MM.1S (cell line): ENCODE data around the gene ABCB6.

Experiments used
- DNase-seq: peaks from one replicate; pipeline ENCODE4 v3.0.0-alpha.2; 2015
- H2AFZ ChIP-seq: fragments of 300-600 bp; sonication (generic); 2 replicates; pipeline ENCODE4 v1.6.0; 2016; ENCODE audit warnings: antibody characterized with exemption, low read length
- H3F3A ChIP-seq: fragments of 300-600 bp; sonication (generic); 2 replicates; pipeline ENCODE4 v1.6.1; 2016; ENCODE audit warnings: mild to moderate bottlenecking, antibody characterized with exemption, low read length, moderate library complexity, mixed read lengths; ENCODE audit not compliant: insufficient read depth
- H3K27ac ChIP-seq: fragments of 300-600 bp; sonication (generic); 2 replicates; pipeline ENCODE4 v1.5.1; 2016; ENCODE audit warnings: mild to moderate bottlenecking, low read length
- H3K27me3 ChIP-seq: fragments of 300-600 bp; sonication (generic); replicated peaks from 2 replicates; pipeline ENCODE4 v1.6.0; 2016; ENCODE audit warnings: low read length; ENCODE audit not compliant: insufficient read depth
- H3K36me3 ChIP-seq: fragments of 300-600 bp; sonication (generic); replicated peaks from 2 replicates; pipeline ENCODE4 v1.6.1; 2016; ENCODE audit warnings: mild to moderate bottlenecking, low read length, mixed read lengths; ENCODE audit not compliant: insufficient read depth
- H3K4me1 ChIP-seq: fragments of 300-600 bp; sonication (generic); 2 replicates; pipeline ENCODE4 v1.6.1; 2016; ENCODE audit warnings: low read length, mixed read lengths
- H3K4me2 ChIP-seq: fragments of 300-600 bp; sonication (generic); 2 replicates; pipeline ENCODE4 v1.6.0; 2016; ENCODE audit warnings: low read depth, low read length
- H3K4me3 ChIP-seq: fragments of 300-600 bp; sonication (generic); 2 replicates; pipeline ENCODE4 v1.5.1; 2016; ENCODE audit warnings: low read length, mixed read lengths
- H3K79me2 ChIP-seq: fragments of 300-600 bp; sonication (generic); 2 replicates; pipeline ENCODE4 v1.6.1; 2016; ENCODE audit warnings: mixed run types, low read length, mixed read lengths
- H3K9ac ChIP-seq: fragments of 300-600 bp; sonication (generic); 2 replicates; pipeline ENCODE4 v1.6.1; 2016; ENCODE audit warnings: low read length, mixed read lengths
- H3K9me2 ChIP-seq: fragments of 300-600 bp; sonication (generic); replicated peaks from 2 replicates; pipeline ENCODE4 v1.6.1; 2016; ENCODE audit warnings: mild to moderate bottlenecking, low read length, mixed read lengths; ENCODE audit not compliant: insufficient read depth
- H3K9me3 ChIP-seq: fragments of 300-600 bp; sonication (generic); replicated peaks from 2 replicates; pipeline ENCODE4 v1.6.1; 2016; ENCODE audit warnings: mild to moderate bottlenecking, low read length, mixed read lengths; ENCODE audit not compliant: insufficient read depth
- H4K20me1 ChIP-seq: fragments of 300-600 bp; sonication (generic); 2 replicates; pipeline ENCODE4 v1.6.1; 2016; ENCODE audit warnings: mild to moderate bottlenecking, low read length, moderate library complexity, mixed read lengths; ENCODE audit not compliant: insufficient read depth
- CTCF ChIP-seq: fragments of 300-600 bp; sonication (generic); IDR thresholded peaks from 2 replicates; pipeline ENCODE4 v1.5.1; 2016; ENCODE audit warnings: antibody characterized with exemption, low read length, mixed read lengths
- EZH2 ChIP-seq: fragments of 300-600 bp; sonication (generic); optimal IDR thresholded peaks from 2 replicates; pipeline ENCODE3; 2017; ENCODE audit warnings: low read depth, mild to moderate bottlenecking, antibody characterized with exemption, low read length, mixed read lengths
- EZH2phosphoT487 ChIP-seq: fragments of 300-600 bp; sonication (generic); IDR thresholded peaks from 2 replicates; pipeline ENCODE4 v1.6.1; 2018; ENCODE audit warnings: antibody characterized with exemption, low read length

ABCB6 gene

DNA sequence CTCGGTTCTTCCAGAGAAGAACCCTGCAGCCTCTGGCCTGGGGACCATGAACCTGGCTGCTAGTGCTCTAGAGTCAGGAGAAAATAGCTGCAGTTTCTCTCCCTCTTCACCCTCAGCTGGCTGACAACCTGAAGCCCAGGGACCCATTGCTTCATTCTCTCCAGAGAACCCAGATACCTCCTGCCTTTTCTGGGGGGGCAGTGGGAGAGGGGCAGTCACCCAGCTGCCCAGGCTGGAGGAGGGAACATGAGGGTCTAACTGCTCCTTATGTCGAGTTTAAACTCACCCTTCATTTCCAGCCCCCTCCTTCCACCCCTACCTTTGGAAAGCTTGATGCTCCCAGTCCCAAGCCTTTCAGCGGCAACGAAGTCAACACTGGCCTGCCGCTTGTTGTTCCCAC lies 19.8 kb downstream of the ABCB6 start:
- no peaks in the 10 kb centered on the region for H4K20me1 ChIP-seq
- no peaks in the 10 kb centered on the region for H3K9me2 ChIP-seq

GRCh38 chr2:219197388-219197787 lies 21.4 kb downstream of the ABCB6 start:
- no peaks in the 10 kb centered on the region for H3K9me3 ChIP-seq
- TF ChIP-seq EZH2 (no peak), EZH2phosphoT487 (no peak), CTCF (no peak)

More for the DNA sequence above, 19.8 kb downstream of the ABCB6 start:
- H3K79me2 ChIP-seq: no peaks in the 10 kb centered on the region
- DNase-seq: no peak
- no peaks in the 10 kb centered on the region for H3K9me3 ChIP-seq
- H3K4me2 ChIP-seq: no peak overlapping the region
- TF ChIP-seq EZH2 (no peak), EZH2phosphoT487 (no peak), CTCF (no peak)
- H3K4me3 ChIP-seq: no peak overlapping the region
- no peak overlapping the region for H3K27ac ChIP-seq
- H3K4me1 ChIP-seq: no peaks in the 10 kb centered on the region
- no peaks in the 10 kb centered on the region for H3K27me3 ChIP-seq
- H3K36me3 ChIP-seq: no peaks in the 10 kb centered on the region
- H2AFZ ChIP-seq: no peak overlapping the region
- no peaks in the 10 kb centered on the region for H3F3A ChIP-seq
- H3K9ac ChIP-seq: no peak overlapping the region

DNA sequence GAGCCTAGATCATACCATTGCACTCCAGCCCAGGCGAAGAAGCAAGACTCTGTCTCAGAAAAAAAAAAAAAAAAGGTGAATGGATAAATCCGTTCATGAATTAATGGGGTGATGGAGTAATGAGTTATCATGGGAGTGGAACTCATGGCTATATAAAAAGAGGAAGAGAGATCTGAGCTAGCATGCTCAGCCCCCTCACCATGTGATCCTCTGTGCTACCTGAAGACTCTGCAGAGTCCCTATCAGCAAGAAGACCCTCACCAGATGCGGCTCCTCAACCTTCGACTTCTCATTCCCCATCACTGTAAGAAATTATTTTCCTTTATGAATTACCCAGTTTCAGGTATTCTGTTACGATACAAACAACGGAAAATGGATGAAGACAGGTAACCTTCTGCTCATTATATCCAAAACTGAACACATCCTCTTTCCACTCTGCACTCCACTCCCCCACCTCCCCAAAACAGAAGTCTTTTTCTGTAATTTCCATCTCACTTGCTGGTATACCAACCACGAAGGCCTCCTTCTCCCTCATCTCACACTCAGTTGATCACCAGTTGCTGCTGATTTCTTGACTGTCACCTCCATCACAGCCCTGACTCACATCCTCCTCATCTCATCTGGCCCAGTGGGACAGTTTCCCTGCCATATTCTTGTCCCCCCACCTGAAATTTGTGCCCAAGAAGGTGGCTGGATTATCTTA lies 31.9 kb downstream of the ABCB6 start:
- Histone ChIP-seq H3K9me2 (no peaks in the 10 kb centered on the region), H3K79me2 (no peaks in the 10 kb centered on the region), H3K4me1 (no peaks in the 10 kb centered on the region), H3F3A (no peaks in the 10 kb centered on the region), H3K9me3 (no peaks in the 10 kb centered on the region), H2AFZ (no peak overlapping the region), H3K9ac (no peak overlapping the region), H3K27me3 (no peaks in the 10 kb centered on the region), H4K20me1 (no peaks in the 10 kb centered on the region), H3K4me3 (no peak overlapping the region), H3K4me2 (no peak overlapping the region), H3K27ac (no peak overlapping the region), H3K36me3 (0 out of 2 replicates have a peak, but pooled peaks cover 4% of the 10 kb centered on the region)
- TF ChIP-seq EZH2phosphoT487 (no peak), EZH2 (no peak), CTCF (no peak)
- DNase-seq: no peak

More at GRCh38 chr2:219197388-219197787, 21.4 kb downstream of the ABCB6 start:
- Histone ChIP-seq H3K79me2 (no peaks in the 10 kb centered on the region), H3K4me3 (no peak overlapping the region), H3K9ac (no peak overlapping the region), H3K36me3 (no peaks in the 10 kb centered on the region), H3K4me1 (no peaks in the 10 kb centered on the region), H4K20me1 (no peaks in the 10 kb centered on the region), H3K27ac (no peak overlapping the region), H3F3A (no peaks in the 10 kb centered on the region), H3K9me2 (no peaks in the 10 kb centered on the region), H2AFZ (no peak overlapping the region), H3K27me3 (no peaks in the 10 kb centered on the region), H3K4me2 (no peak overlapping the region)
- DNase-seq: no peak
